Left cardiac atrium (tissue), 4 donors: ENCODE data around the gene GFRA1. TPM values are rescaled to one million over a fixed set of nuclear protein-coding genes. Genes with fewer than 3 reads are reported as not detected.

Experiments used
- ATAC-seq, 2 donors: fragments of 200-7000 bp; cut with Tn5 transposase; one replicate each; pipeline ENCODE4 v1.9.1; 2020; ENCODE audit warnings: mild to moderate bottlenecking in 2 of 2, moderate library complexity in 2 of 2
- DNase-seq: peaks from one replicate; pipeline ENCODE4 v3.0.0-alpha.2; 2020
- intact Hi-C, 2 donors: fragments of 100-400 bp; cut with DNase I; formaldehyde crosslinking; loops; one replicate each; pipeline versions ENCODE4 v1.14.1 to v1.15.1; 2022 to 2023
- total RNA-seq, 2 donors: library from RNA; stranded (reverse); fragmentation: NEBNext Ultra II Directional; extraction: Animal tissue kit (Norgen Biotek cat#: 25700); gene quantifications; one replicate each; pipeline ENCODE4 v1.2.1, GENCODE V29; 2021
- donor health status: DM: no; HTN: yes; CAD: no.
- donor health status: DM: no; HTN: yes; CAD: no; lungs with severe emphysema.
- donor health status: DM: yes; HTN: yes; CAD: no.
- donor health status: Dilated cardiomyopathy.

Gene GFRA1
- total RNA-seq, 2 donors from 2014 or later: 4.9 to 12.1 TPM

DNA sequence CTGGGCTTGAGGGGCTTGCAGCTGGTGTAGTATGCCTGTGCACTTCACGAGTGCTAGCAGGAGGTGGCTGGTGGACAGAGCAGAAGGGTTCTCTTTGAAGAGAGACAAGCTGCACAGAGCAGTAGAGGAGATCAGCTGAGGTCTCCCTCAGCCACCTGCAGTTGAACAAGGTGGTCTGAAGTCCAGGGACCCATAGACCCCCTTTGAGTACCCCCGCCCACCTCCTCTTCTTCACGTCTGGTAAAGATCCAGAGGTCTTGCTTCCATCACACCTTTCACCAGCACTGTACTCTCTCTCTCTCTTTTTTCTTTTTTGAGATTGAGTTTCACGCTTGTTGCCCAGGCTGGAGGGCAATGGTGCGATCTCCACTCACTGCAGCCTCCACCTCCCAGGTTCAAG is 157.2 kb downstream of the GFRA1 start:
- ATAC-seq (no peak), DNase-seq (no peak)
- intact Hi-C loops: no loop called here

DNA sequence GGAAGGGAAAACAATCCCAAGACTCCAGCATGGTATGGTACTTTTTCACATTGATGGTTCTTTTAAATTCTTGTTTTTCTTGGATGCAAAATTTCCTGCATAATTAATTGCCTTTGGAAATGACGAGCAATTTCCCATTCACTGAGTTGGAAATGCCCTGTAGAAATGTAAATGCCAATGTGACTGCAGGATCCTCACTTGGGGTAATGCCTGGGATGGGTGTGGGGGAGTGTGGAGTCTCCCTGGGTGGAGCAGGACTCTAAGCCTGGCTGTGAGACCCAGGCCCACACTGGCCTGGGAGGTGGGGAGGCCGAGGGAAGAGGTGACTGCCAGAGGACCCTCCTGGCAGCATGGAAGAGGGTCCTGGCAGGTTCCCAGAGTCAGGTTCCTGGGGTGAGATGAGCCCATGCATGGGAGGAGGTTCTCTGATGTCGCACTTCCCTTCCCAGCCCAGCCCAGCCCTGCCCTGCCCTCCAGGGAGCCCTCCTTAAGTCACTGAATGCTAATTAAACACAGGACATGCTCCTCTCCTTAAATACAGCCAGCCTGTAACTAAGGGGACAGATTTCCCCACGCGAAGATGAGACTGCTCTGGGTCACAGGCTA is 157.9 kb downstream of the GFRA1 start:
- ATAC-seq (no peak), DNase-seq (no peak)
- intact Hi-C loops: no loop called here

DNA sequence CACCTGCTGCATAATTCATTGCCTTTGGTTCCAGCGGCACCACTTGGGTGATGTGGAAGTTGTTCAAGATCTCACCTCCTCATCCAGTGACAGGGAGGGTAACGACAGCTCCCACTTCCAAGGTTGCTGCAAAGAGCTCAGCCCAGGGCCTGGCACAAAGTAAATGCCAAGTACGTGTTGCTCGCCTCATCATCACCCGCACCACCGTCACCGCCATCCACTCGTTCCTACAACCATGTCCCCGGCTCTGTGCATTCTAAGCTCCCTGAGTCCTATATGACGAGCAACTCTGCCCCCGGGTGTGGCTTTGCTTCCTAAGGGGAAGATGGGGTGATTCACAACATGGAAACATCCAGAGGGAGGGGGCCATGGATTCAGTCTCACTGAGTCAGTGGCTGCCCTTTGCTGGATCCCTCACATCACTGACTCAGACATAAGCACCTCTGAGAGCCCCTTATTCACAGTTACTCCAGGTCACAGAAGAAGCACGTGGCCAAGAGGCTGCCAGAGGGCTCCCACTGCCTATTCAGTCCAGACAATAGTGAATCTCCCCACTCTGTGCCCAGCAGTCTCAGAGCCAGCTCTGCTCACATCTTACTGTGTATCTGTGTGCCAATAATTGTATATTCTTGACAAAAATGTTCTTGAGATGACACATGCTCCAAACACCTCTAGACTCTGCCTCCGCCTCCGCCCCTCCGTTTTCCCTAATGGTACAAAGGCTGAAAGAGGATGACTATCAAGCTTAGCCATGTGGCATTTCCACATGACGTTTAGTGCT is 159.1 kb downstream of the GFRA1 start:
- intact Hi-C loops: no loop called here
- DNase-seq (no peak), ATAC-seq (no peak)

DNA sequence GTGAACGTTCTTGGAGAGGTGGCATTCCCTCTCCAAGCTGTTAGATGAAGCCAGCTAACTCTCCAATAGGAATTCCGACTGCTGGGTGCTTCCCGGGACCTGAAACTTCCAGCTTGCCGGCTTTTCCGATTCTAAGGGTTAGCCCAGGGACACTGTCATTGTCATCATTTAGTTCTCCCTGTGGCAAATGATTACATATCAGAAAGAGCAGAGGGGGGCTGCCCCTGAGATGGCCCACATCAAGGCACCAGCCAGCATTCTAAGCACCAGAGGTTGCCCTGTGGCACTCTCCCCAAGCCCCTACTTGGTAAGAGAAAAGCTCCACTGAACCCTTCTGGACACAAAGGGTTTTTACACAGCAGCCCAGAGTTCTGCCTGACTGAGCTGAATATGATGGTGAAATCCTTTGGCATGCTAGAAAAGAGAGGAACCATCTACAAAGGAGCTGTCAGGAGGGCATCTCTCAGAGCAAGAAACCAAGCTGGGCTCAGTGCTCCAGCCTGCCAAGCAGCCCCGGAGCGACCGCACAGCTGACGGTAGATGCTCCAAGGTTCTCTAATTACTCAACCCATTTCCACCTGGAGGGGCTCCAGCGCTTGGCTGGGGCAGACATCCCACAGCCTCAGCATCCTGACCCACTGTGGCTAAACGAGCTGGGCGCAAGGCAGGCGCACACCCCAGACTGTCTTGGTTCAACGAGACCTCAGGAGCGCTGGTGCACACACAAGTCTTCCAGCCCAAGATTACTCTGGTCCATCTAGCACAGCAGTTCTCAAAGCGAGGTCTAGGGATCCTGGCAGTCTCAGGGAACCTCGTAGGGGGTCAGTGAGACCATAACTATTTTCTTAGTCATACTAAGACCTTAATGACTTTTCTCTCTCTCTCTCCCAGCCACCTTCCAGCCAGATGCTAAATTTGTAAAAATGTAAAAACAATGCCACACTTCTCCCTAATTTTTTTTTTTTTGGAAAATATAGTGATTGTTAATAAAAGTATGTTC is 160.5 kb downstream of the GFRA1 start:
- intact Hi-C loops: no loop called here
- DNase-seq: no peak
- ATAC-seq: no peak

DNA sequence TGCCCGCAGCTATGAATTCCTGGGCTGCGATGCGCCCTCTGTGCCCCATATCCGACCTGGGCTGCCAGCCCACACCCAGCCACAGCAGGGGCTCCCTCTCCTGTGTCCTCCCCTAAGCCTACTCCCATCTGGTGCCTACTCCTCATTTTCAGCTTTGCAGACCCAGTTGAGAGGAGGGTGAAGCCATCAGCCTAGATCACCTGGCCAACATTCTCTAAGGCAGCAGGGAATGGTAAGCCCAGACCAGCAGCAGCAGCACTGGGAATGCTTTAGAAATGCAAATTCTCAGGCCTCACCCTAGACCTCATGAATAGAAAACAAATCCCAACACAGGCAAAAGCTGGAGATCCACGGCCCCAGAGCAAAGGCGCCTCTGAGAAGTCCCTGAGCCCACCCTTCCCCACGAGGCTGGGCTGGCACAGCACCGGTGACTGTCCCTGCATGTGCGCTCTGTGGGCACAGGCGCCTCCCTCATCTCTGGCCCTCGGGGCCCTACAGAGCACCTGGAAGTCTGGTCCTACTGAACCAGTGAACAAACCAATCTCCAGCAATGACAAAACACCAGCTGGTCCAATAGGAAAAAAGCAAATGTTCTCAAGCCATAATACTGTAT is 161.4 kb downstream of the GFRA1 start:
- intact Hi-C loops: no loop called here
- DNase-seq: no peak
- no peak for ATAC-seq

DNA sequence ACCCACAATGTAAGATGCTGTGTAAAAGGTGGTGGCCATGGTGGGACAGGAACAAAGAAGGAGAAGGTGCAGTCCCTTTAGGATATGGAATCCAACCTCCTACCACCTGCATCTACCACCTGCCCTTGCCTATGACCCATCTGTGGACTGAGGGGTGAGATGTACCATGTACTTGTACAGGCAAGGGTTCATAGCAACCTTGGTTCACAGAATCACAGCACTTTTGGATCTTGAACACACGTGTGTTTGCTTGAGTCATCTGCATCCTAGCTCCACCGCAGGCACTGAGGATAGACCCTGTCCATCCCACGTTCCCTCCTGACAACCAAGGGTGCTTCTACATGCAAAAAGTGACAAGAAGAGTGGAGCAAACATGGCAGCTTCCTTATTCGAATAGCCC is 162.3 kb downstream of the GFRA1 start:
- no peak for ATAC-seq
- DNase-seq: no peak

DNA sequence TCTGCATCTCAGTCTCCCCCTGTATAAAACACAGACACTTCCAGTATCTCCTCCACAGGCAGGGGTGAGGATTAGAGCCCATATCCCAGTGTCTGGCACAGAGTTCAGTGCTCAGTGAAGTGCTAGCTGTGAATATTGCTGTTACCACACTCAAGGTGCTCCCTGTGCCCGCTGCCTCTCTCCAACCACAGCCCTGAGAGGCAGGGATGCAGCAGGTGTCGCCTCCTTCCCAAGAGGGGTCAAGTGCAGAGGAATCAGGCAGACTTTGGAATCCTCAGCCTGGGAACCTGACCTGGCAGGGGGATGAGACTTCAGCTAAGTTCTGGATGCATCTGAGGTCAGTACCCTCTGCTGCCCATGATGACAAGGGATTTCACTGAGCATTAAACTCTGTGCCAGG is 163.1 kb downstream of the GFRA1 start:
- intact Hi-C loops: no loop called here
- ATAC-seq (no peak), DNase-seq (no peak)

More for the DNA sequence above, 162.3 kb downstream of the GFRA1 start:
- intact Hi-C loops: no loop called here

DNA sequence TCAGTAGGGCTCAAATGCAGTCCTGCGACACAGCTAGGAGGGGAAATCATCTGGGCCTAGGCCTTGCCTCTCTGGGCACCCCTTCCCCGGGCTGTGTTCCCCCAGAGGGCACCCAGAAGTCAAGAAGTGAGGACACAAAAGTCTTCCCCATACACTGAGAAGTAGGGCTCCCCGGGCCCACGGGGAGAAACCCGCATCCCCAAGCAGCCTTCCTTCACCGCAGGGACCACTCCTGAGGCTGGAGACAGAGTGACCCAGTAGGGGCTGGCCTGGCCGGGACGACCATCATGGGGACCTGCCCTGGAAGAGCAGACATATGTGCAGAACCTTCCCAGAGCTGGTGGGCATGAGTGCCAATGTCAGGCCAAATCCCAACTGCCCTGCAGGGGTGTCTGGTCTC is 163.5 kb downstream of the GFRA1 start:
- intact Hi-C loops: no loop called here
- DNase-seq: no peak

DNA sequence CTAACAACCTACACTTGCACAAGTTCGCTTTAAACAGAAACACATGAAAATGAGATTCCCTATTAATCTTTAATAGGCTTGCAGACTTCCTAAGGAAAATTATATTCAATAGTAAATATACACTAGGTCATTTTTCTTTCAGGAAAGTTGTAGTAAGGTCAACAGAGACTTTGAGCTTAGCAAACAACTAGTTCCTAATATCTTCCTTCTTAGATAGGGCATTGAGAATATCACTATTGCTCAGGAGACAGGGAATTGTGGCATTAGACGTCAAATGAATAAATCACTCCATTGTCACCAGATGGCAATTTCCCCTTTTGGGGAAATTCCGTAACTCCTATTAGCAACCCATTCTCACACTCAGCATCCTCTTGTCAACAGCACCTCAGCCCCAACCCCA is 164.9 kb downstream of the GFRA1 start:
- no peak for DNase-seq
- ATAC-seq: no peak
- intact Hi-C loops: no loop called here

More for the DNA sequence above, 163.5 kb downstream of the GFRA1 start:
- ATAC-seq: no peak

DNA sequence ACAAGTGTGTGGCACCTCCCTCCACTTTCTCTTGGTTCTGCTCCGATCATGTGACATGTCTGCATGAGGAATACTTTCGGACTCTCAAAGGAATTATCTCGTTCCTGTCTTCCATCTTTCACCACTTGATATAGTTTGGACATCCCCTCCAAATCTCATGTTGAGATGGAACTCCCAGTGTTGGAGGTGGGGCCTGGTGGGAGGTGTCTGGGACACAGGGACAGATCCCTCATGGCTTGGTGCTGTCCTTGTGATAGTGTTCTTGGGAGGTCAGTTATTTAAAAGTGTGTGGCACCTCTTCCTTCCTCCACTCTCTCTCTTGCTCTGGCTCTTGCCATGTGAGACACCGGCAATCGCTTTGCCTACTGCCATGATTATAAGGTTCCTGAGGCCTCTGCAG is 166.4 kb downstream of the GFRA1 start:
- no peak for DNase-seq
- intact Hi-C loops: no loop called here
- peak in 1 of 2 donors; percentile 73 for ATAC-seq

DNA sequence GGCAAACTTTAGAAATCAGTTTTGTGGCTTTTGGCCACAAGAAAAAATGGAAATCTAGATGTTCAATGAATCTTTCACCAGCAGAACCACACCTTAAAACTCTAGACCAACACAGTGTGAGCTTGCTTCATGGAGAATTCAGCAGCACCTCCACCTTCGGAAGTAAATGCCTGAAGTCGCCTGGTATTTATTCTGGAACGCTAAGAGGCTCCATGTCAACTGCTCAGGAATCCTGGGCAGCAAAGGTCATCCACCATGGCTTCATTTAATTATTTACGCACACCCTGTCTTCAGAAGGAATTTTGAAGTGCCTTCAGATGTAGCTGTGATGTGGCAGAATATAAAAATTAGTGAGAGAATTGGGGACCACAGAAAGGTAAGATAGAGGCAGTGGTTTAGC is 167.7 kb downstream of the GFRA1 start:
- ATAC-seq (no peak), DNase-seq (no peak)
- intact Hi-C loops: no loop called here

DNA sequence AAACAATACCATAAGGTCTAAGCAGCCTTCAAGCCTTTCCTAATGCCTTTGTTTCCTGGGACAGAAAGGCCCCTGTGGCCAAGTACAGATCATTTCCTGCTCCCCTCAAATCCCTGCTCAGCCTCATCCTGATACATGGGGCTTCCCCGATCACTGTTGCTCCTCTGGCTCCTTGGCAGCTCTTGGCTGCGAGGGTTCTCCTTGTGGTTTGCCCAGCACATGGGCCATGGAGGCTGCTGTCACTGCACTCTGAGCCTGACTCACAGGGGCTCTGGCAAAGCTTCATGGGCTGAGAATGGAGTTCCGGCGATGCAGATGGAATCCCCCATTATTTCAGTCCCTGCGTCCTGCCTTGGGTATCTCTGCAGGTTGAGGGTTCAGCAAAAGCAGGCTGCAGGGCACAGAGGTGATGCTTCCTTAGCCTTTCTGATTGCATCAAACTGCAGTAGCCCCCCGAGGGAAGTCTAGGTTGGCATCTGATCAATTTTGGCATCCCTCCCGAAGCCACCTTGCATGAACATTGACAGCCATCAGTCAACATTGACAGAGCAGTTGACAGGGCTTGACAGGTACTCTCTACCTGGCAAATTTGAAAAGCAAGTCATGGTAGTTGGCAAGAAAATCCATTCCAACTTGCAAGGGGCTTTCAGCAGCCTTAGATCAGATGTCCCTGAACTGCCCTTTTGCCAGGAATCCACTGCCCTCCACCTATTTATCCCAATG is 168.6 kb downstream of the GFRA1 start:
- DNase-seq (no peak), ATAC-seq (no peak)
- intact Hi-C loops: no loop called here

DNA sequence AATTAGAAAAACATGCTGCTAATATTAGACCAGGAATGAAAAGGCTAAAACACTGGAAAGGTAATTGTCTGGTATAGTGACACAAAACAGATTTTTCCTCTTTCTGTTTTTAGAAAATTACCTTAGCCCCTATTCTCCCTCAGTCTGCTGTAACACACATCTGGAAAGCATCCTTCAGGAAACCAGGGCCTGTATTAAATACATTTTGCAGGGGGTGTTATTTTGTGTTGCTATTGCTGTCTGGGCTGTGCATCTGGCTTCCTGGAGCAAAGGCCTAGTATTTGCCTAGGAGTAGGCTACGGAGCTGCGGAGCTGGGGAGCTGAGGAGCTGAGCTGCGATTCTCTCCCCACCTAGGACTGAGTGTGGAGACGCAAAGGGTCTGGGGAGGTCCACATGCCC is 169.3 kb downstream of the GFRA1 start:
- intact Hi-C loops: no loop called here
- no peak for ATAC-seq
- DNase-seq: no peak

DNA sequence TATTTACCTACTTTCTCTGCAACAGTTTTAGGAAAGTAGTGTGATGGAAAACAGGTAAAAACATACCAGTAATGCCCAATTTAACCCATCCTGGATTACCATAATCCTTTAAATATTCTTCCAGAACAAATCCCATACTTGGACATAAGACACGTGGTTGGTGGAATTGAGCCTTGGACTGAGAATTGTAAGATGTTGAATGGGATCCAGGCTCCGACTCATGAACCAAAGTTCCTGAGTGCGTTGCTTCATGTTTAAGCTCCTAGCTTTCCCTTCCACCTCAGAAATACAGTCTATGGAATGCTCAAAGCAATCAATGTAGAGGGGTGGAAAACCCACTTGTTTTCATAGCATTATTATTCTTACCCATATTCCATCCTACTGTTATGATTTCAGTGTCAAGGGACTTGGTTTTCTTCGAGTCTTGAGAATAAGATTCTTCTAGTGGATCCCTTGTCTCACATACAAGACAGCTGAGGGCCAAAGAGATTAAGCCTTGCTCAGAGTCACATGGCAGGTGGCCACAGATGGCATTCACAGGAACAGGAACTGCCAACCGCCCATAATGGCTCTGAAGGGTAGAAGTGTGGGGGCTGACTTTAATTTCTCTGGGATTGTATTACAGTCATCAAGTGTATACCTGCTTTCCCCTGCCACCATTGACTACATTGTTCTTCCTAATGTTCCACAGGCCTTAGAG is 171.2 kb downstream of the GFRA1 start:
- intact Hi-C loops: no loop called here
- ATAC-seq (no peak), DNase-seq (no peak)

DNA sequence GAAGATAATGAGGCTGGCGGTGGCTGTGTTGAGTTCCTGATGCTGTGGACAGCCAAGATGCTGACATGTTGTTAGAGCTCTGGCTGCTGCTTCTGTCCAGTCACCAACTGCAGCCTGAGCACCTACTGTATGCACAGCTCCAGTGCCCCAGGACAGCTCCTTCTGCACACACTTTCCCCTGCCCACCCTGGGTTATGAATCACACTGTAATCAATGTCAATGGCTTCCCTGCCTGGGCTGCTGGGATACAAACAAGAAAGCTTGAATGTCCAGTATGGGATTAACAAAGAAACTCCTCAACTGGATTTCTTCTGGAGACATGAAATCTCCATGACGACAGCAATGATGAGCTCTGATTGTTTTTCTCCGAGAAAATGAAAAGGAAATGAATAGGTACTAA is 172.0 kb downstream of the GFRA1 start:
- intact Hi-C loops: no loop called here

DNA sequence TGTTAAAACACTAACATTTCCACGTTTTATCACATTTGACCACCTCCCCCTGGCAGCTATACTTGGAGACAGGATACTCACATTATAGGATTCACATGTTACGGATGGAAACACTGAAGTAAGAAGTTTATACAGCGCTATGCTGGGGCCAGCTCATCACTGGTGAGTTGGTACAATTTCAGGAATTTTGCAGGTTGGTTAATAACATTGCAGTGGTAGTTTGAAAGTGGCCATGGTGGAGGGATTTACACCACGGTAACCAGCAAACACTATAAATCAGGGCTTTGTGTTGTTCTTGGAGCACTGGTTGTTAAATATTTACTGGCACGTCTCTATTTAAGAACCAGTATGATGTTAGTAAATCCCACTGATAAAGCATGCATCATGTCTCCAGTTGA is 174.0 kb downstream of the GFRA1 start:
- DNase-seq (no peak), ATAC-seq (no peak)
- intact Hi-C loops: no loop called here

More for the DNA sequence above, 172.0 kb downstream of the GFRA1 start:
- DNase-seq (no peak), ATAC-seq (no peak)

DNA sequence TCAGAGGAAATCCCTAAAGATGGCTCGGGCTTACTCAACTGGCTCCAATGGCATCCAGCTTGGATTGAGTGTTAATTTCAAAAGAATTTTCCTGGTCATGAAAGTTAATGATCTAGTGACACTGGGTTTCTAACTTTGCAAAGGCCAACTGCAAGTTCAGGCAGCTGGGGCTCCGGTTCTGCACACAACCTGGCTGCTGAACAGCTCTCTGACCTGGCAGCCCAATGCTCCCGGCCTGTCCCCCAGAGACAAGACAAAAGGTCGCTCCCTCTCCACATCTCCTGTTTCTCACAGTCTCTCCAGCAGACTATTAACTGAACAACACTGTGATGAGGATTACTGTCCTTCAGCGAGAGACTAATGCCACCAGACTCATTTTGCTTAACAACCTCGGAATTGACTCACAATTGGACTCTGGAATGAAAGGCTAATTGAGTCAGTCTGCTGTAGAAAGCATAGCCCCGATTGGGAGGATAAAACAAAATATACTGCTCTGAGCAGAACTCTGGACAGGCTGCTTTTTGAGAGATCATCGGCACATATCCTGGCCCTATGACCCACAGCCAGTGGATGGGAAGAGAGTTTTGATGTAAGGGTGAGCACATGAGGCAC is 174.5 kb downstream of the GFRA1 start:
- DNase-seq (no peak), ATAC-seq (no peak)
- intact Hi-C loops: no loop called here

DNA sequence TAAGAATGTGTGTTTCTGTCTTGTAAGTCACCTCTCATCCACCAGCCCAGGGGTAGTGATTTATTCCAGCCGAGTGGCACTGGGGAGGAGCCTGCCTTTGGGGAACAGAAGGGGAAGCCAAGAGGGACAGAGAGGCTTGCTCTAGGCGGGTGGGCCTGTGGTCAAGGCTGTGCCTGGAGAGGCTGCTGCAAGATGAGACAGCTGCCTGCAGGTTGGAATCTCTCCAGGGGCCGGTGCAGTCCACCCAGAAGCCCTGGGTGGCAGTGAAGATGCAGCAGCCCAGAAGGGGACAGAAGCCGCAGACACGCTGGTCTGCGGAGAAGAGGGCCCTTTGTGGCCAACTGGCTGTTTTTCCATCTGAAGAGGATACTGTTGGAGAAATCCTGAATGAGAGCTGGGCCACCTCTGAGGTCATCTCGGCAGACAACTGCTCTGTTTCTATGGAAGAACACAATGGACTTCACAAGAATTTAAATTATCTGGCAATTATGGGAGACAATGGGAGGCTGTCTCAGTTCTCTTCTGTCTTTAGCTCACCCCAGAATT is 175.7 kb downstream of the GFRA1 start:
- DNase-seq: no peak
- no peak for ATAC-seq
- intact Hi-C loops: no loop called here
